RPMI7951 (cell line): ENCODE results near the gene UVSSA. TPM values are rescaled to one million over a fixed set of nuclear protein-coding genes. Genes with fewer than 3 reads are reported as not detected.

Experiments used
- DNase-seq: peaks from one replicate; pipeline ENCODE4 v3.0.0-alpha.2; 2012; ENCODE audit warnings: low read depth
- total RNA-seq: library from RNA; depleted of rRNA; stranded (reverse); fragments of >200 nt; shearing (Covaris generic); gene quantifications from 2 replicates; pipeline ENCODE4 v1.2.3, GENCODE V29; 2014

Gene UVSSA
- total RNA-seq, 1 experiment from 2014 or later: 1.2 TPM

GRCh38 chr4:1407657-1408333, 60.8 kb downstream of the UVSSA start:
- no peak for DNase-seq

GRCh38 chr4:1408418-1408817, 61.4 kb downstream of the UVSSA start:
- no peak for DNase-seq

GRCh38 chr4:1409079-1409478, 62.1 kb downstream of the UVSSA start:
- no peak for DNase-seq

GRCh38 chr4:1409491-1410425, 62.8 kb downstream of the UVSSA start:
- DNase-seq: no peak

- peak; percentile 32 for DNase-seq
Measured at GRCh38 chr4:1410491-1411325, 63.7 kb downstream of the UVSSA start.

GRCh38 chr4:1411436-1412375, 64.7 kb downstream of the UVSSA start:
- DNase-seq: no peak

- no peak for DNase-seq
Measured at GRCh38 chr4:1412376-1413203, 65.6 kb downstream of the UVSSA start.

- no peak for DNase-seq
Measured at GRCh38 chr4:1413204-1413663, 66.2 kb downstream of the UVSSA start.

GRCh38 chr4:1413687-1414479, 66.9 kb downstream of the UVSSA start:
- no peak for DNase-seq

GRCh38 chr4:1414831-1415680, 68.0 kb downstream of the UVSSA start:
- DNase-seq: no peak

GRCh38 chr4:1415681-1415981, 68.6 kb downstream of the UVSSA start:
- DNase-seq: no peak

GRCh38 chr4:1416051-1416947, 69.3 kb downstream of the UVSSA start:
- no peak for DNase-seq

GRCh38 chr4:1416948-1417260, 69.9 kb downstream of the UVSSA start:
- no peak for DNase-seq

- DNase-seq: no peak
Measured at GRCh38 chr4:1417522-1418390, 70.7 kb downstream of the UVSSA start.

- no peak for DNase-seq
Measured at GRCh38 chr4:1418494-1419285, 71.7 kb downstream of the UVSSA start.

GRCh38 chr4:1419708-1420107, 72.7 kb downstream of the UVSSA start:
- DNase-seq: no peak
